CD4-positive, alpha-beta T cell treated with Interleukin-17A for 4 hours (primary cell): ENCODE results near the gene CSMD2.

Experiments used
- DNase-seq: peaks from one replicate; pipeline ENCODE4 v3.0.0-alpha.2; 2020; ENCODE audit warnings: mixed read lengths

The CSMD2 gene

GRCh38 chr1:33703464-33703863 lies 461.6 kb downstream of the CSMD2 start:
- DNase-seq, result no peak

GRCh38 chr1:33698361-33699035 lies 466.5 kb downstream of the CSMD2 start:
- DNase-seq, result no peak

- no peak for DNase-seq
Measured at GRCh38 chr1:33697816-33698215, 467.2 kb downstream of the CSMD2 start.

- no peak for DNase-seq
Measured at GRCh38 chr1:33696962-33697361, 468.1 kb downstream of the CSMD2 start.

GRCh38 chr1:33696311-33696710 lies 468.7 kb downstream of the CSMD2 start:
- no peak for DNase-seq

GRCh38 chr1:33692206-33693188 lies 472.5 kb downstream of the CSMD2 start:
- DNase-seq, result no peak

- no peak for DNase-seq
Measured at GRCh38 chr1:33687000-33687399, 478.0 kb downstream of the CSMD2 start.

- DNase-seq, result no peak
Measured at GRCh38 chr1:33686551-33686950, 478.5 kb downstream of the CSMD2 start.

- DNase-seq, result no peak
Measured at GRCh38 chr1:33685256-33685655, 479.8 kb downstream of the CSMD2 start.

- no peak for DNase-seq
Measured at GRCh38 chr1:33684396-33685179, 480.4 kb downstream of the CSMD2 start.

- DNase-seq, result no peak
Measured at GRCh38 chr1:33683913-33684312, 481.1 kb downstream of the CSMD2 start.

GRCh38 chr1:33682371-33682770 lies 482.7 kb downstream of the CSMD2 start:
- no peak for DNase-seq

- DNase-seq, result no peak
Measured at GRCh38 chr1:33680281-33680840, 484.7 kb downstream of the CSMD2 start.

- DNase-seq, result no peak
Measured at GRCh38 chr1:33670567-33670966, 494.5 kb downstream of the CSMD2 start.

- DNase-seq, result no peak
Measured at GRCh38 chr1:33668695-33669094, 496.3 kb downstream of the CSMD2 start.

GRCh38 chr1:33667386-33668282 lies 497.4 kb downstream of the CSMD2 start:
- no peak for DNase-seq

- DNase-seq, result no peak
Measured at GRCh38 chr1:33666616-33667015, 498.4 kb downstream of the CSMD2 start.

- DNase-seq, result no peak
Measured at GRCh38 chr1:33661811-33662454, 503.1 kb downstream of the CSMD2 start.

- no peak for DNase-seq
Measured at GRCh38 chr1:33660956-33661355, 504.1 kb downstream of the CSMD2 start.

GRCh38 chr1:33660244-33660643 lies 504.8 kb downstream of the CSMD2 start:
- DNase-seq, result no peak

- no peak for DNase-seq
Measured at GRCh38 chr1:33659641-33660040, 505.4 kb downstream of the CSMD2 start.
